ENCODE data around the gene DGKD.

DNA sequence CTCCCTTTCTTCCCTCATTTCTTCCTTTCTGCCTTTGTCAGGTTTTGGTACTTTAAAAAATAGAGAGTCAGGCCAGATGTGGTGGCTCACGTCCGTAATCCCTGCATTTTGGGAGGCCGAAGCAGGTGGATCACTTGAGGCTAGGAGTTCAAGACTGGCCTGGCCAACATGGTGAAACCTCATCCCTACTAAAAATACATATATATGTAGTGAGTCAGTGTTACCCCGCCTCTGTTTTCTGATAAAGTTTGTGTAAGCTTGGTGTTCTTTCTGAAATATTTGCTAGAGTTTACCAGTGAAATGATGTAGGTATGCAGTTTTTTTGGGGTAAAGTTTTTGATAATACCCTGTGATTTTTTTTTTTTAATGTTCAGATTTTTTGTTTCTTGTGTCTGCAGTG lies 58.8 kb downstream of the DGKD start:
- TF ChIP-seq CTCF (IDR thresholded peaks at IDR 0.05), result no peak
- no peak for TF ChIP-seq POLR2AphosphoS5 (IDR thresholded peaks at IDR 0.05)
